Activated T-cell treated with anti-CD3 and anti-CD28 coated beads, Interleukin-2, amount 50 U/mL, for 24 hours (primary cell): ENCODE results near the gene HEPH.
A peak's percentile ranks its signal among the peaks of the same experiment; 100 is the strongest.
"Not testable (repeated sequence)": the region's sequence is repeated elsewhere in the genome, so short reads cannot be mapped to it uniquely, and the experiment has no call there.

Source experiments
- DNase-seq: peaks from one replicate; pipeline ENCODE4 v3.0.0-alpha.2; 2020
- H3K27ac Mint-ChIP-seq: 2 replicates; pipeline ENCODE4 v1.8.0; 2020; ENCODE audit warnings: mild to moderate bottlenecking, mixed read lengths
- H3K27me3 Mint-ChIP-seq: 2 replicates; pipeline ENCODE4 v1.8.0; 2020; ENCODE audit warnings: mixed read lengths
- H3K36me3 Mint-ChIP-seq: 2 replicates; pipeline ENCODE4 v1.8.0; 2020; ENCODE audit warnings: low read depth, mixed read lengths
- H3K4me1 Mint-ChIP-seq: 2 replicates; pipeline ENCODE4 v1.8.0; 2020; ENCODE audit warnings: low read depth, mixed read lengths
- H3K4me3 Mint-ChIP-seq: 2 replicates; pipeline ENCODE4 v1.8.0; 2020; ENCODE audit warnings: mild to moderate bottlenecking, moderate library complexity, mixed read lengths
- H3K9me3 Mint-ChIP-seq: 2 replicates; pipeline ENCODE4 v1.8.0; 2020; ENCODE audit warnings: mixed read lengths

Gene HEPH

DNA sequence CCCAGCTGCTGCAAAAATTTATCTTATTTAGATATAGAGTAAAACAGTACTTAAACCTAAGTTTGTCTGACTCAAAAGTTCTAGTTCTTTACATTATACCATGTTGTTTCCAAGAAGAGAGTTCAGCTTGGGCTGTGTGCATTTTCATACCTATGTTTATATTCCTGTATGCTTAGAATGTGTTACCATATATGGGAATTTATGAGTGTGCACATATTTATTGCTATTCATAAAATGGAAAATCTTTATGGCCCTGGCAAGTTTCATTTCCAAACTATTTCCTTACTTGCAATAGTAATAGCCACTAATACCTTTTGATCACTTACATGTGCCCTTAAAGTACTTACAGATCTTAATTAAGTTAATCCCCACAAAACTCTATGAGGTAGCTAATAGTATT is 2.6 kb downstream of the HEPH start:
- no peaks in the 10 kb centered on the region for H3K9me3 Mint-ChIP-seq
- H3K27me3 Mint-ChIP-seq, result peaks cover 27% of the 10 kb centered on the region
- H3K4me1 Mint-ChIP-seq, result no peaks in the 10 kb centered on the region
- H3K4me3 Mint-ChIP-seq, result no peak overlapping the region
- no peaks in the 10 kb centered on the region for H3K36me3 Mint-ChIP-seq
- DNase-seq, result no peak
- no peak overlapping the region for H3K27ac Mint-ChIP-seq

DNA sequence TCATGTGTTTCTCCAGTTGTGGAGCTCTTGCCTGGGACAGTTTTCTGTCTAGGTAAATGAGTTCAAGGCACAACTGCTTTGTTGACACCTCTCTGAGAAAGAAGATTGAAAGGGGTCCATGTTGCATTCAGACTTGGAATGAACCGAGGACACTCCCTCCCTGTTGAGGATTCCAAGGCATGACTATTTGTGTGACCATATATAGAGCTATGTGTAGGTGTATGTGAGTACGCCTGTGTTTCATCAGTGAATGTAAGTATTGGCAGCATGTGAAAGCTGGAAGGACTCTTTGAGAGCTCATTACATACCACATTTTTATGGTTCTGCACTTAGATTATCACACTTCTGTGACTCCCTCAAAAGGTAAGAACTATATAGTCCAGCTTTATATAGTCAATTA is 3.4 kb downstream of the HEPH start:
- no peaks in the 10 kb centered on the region for H3K9me3 Mint-ChIP-seq
- no peak overlapping the region for H3K27ac Mint-ChIP-seq
- no peaks in the 10 kb centered on the region for H3K4me1 Mint-ChIP-seq
- DNase-seq, result no peak
- peaks cover 25% of the 10 kb centered on the region for H3K27me3 Mint-ChIP-seq
- no peaks in the 10 kb centered on the region for H3K36me3 Mint-ChIP-seq
- no peak overlapping the region for H3K4me3 Mint-ChIP-seq

- DNase-seq, result no peak
- peaks cover 2% of the 10 kb centered on the region for H3K36me3 Mint-ChIP-seq
- H3K27me3 Mint-ChIP-seq, result peaks cover 15% of the 10 kb centered on the region
- no peak overlapping the region for H3K27ac Mint-ChIP-seq
- peaks cover 41% of the 10 kb centered on the region for H3K9me3 Mint-ChIP-seq
- no peak overlapping the region for H3K4me3 Mint-ChIP-seq
- H3K4me1 Mint-ChIP-seq, result no peaks in the 10 kb centered on the region
Observed at GRCh38 chrX:66176134-66176533, 12.1 kb downstream of the HEPH start.

- H3K9me3 Mint-ChIP-seq, result no peaks in the 10 kb centered on the region
- peaks cover 50% of the 10 kb centered on the region for H3K27me3 Mint-ChIP-seq
- H3K27ac Mint-ChIP-seq, result no peak overlapping the region
- H3K4me1 Mint-ChIP-seq, result peaks cover 7% of the 10 kb centered on the region
- H3K36me3 Mint-ChIP-seq, result no peaks in the 10 kb centered on the region
- H3K4me3 Mint-ChIP-seq, result no peak overlapping the region
- DNase-seq, result no peak
Observed at GRCh38 chrX:66191563-66191962, 27.5 kb downstream of the HEPH start.

DNA sequence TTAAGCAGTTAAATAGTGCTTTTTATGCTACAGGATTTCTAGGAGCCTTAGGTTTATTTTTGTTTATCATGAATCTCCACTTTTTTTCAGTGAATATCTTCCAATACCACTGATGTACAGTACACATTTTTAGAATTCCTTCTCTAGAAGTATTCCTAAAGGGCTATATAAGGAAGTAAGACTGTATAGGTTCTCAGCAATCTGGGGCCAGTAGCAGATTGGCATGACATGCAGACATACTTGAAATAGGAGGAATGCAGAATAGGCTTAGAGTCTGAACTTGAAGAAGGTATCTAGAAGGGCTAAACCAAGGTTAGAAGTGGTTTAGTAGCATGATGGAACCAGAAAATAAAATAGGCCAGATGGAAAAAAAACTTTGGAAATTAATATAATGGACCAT is 29.8 kb downstream of the HEPH start:
- Mint-ChIP-seq H3K4me1 (peaks cover 7% of the 10 kb centered on the region), H3K27ac (no peak overlapping the region), H3K9me3 (no peaks in the 10 kb centered on the region), H3K27me3 (peaks cover 40% of the 10 kb centered on the region), H3K4me3 (no peak overlapping the region), H3K36me3 (no peaks in the 10 kb centered on the region)
- no peak for DNase-seq

DNA sequence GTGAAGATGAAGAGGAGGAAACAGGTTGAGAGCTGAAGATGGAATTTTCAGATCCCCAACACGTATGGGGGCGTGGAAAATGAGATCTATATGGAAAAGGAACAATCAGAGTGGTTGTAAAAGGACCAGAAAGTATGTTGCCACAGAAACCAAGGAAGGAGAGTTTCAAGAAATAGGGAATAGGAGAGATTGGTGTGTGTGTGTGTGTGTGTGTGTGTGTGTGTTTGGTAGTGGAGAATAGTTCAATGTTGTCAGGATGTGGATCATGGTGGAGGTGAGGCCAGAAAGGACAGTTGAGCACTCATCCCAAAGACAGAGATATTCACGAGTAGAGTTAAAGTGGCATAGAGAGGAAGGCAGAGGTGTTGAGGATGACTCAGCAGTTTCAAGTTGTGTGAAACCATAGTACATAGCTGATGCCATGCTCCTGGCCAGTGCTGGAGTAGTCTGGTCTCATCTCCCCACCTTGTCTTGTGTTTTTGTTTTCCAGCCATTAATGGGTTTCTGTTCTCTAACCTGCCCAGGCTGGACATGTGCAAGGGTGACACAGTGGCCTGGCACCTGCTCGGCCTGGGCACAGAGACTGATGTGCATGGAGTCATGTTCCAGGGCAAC is 36.1 kb downstream of the HEPH start:
- Mint-ChIP-seq H3K27me3 (peaks cover 49% of the 10 kb centered on the region), H3K9me3 (no peaks in the 10 kb centered on the region), H3K36me3 (no peaks in the 10 kb centered on the region), H3K4me1 (peaks cover 26% of the 10 kb centered on the region), H3K27ac (peak overlapping the region; percentile 13), H3K4me3 (no peak overlapping the region)
- DNase-seq, result no peak

DNA sequence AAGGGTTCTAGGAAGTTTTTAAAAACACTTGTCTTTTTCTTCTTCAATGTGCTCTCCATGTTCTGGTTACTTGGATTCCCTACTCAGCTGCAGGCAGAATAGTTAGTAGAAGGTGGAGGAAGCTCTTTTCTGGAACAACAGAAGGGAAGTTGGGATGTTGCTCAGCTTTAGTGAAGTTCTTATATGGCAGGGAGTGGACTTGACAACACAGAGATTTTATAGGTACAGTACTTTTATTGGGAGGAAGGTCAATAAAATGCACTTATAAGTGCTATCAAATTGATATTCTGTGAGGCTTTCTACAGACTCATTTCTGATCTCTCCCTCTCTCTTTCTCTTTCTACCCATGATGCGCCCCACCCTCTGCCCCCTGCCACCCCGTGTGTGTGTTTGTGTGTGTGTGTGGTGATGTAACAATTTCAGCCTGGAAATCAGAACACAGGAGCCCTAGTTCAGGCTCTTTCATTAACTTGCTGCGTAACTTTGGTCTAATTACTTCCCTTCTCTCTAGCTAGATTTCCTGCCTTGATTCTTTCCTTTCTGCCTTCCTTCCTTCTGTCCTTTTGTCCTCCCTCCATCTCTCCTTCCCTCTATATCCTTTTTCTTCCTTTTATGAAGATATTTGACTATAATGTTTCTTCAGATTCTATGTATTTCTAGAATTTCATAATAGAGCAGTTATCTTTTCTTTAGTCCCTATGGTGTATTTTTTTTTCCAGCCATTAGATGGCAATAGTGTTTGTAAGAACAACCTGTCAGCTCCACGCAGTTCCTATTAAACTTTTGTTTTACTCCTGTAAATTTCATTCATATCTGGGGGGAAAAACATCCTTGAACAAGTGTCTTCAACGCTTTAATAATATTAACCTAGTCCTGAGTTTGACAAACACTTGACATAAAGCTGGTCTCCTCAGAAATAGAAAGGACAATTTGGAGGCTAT is 37.1 kb downstream of the HEPH start:
- Mint-ChIP-seq H3K9me3 (no peaks in the 10 kb centered on the region), H3K27me3 (peaks cover 46% of the 10 kb centered on the region), H3K4me3 (no peak overlapping the region), H3K27ac (no peak overlapping the region), H3K4me1 (peaks cover 26% of the 10 kb centered on the region), H3K36me3 (no peaks in the 10 kb centered on the region)
- DNase-seq, result no peak

GRCh38 chrX:66203114-66203513 is 39.1 kb downstream of the HEPH start:
- Mint-ChIP-seq H3K4me1 (peaks cover 26% of the 10 kb centered on the region), H3K4me3 (no peak overlapping the region), H3K27me3 (peaks cover 43% of the 10 kb centered on the region), H3K27ac (no peak overlapping the region), H3K9me3 (no peaks in the 10 kb centered on the region), H3K36me3 (no peaks in the 10 kb centered on the region)
- DNase-seq, result no peak

GRCh38 chrX:66221856-66222255 is 57.8 kb downstream of the HEPH start:
- Mint-ChIP-seq H3K4me1 (no peaks in the 10 kb centered on the region), H3K27ac (no peak overlapping the region), H3K36me3 (no peaks in the 10 kb centered on the region), H3K4me3 (no peak overlapping the region), H3K9me3 (no peaks in the 10 kb centered on the region), H3K27me3 (peaks cover 40% of the 10 kb centered on the region)
- no peak for DNase-seq

GRCh38 chrX:66232296-66232695 is 68.2 kb downstream of the HEPH start:
- Mint-ChIP-seq H3K27me3 (peaks cover 37% of the 10 kb centered on the region), H3K4me1 (no peaks in the 10 kb centered on the region)
- no peak for DNase-seq

DNA sequence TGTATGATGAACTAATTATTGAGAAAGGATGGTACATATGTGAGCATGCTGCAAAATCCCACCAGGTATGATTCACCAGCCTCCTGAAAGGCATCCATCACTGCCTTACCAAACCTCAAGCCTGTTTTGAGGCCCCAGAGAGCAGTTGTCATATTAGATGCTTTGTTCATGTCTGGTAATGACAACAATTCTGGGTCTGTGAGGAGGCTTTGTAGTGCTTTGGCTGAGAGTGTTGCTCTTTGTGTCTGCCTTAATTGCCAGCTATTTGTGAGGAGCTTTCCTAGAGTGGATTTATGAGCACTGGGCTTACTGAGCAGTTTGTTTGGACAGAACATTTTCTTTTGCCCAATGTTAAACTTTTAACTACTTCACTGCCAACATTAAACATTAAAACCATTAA is 69.2 kb downstream of the HEPH start:
- peaks cover 44% of the 10 kb centered on the region for H3K27me3 Mint-ChIP-seq
- no peaks in the 10 kb centered on the region for H3K4me1 Mint-ChIP-seq
- no peak overlapping the region for H3K4me3 Mint-ChIP-seq
- no peaks in the 10 kb centered on the region for H3K9me3 Mint-ChIP-seq
- H3K27ac Mint-ChIP-seq, result no peak overlapping the region
- no peaks in the 10 kb centered on the region for H3K36me3 Mint-ChIP-seq
- DNase-seq, result no peak

More at GRCh38 chrX:66232296-66232695, 68.2 kb downstream of the HEPH start:
- no peak overlapping the region for H3K4me3 Mint-ChIP-seq
- H3K9me3 Mint-ChIP-seq, result no peaks in the 10 kb centered on the region
- no peak overlapping the region for H3K27ac Mint-ChIP-seq
- H3K36me3 Mint-ChIP-seq, result no peaks in the 10 kb centered on the region

GRCh38 chrX:66233904-66234303 is 69.9 kb downstream of the HEPH start:
- DNase-seq, H3K36me3 Mint-ChIP-seq, H3K4me1 Mint-ChIP-seq, H3K4me3 Mint-ChIP-seq, H3K9me3 Mint-ChIP-seq, H3K27ac Mint-ChIP-seq: not testable (repeated sequence)
- H3K27me3 Mint-ChIP-seq, result peaks cover 44% of the 10 kb centered on the region

DNA sequence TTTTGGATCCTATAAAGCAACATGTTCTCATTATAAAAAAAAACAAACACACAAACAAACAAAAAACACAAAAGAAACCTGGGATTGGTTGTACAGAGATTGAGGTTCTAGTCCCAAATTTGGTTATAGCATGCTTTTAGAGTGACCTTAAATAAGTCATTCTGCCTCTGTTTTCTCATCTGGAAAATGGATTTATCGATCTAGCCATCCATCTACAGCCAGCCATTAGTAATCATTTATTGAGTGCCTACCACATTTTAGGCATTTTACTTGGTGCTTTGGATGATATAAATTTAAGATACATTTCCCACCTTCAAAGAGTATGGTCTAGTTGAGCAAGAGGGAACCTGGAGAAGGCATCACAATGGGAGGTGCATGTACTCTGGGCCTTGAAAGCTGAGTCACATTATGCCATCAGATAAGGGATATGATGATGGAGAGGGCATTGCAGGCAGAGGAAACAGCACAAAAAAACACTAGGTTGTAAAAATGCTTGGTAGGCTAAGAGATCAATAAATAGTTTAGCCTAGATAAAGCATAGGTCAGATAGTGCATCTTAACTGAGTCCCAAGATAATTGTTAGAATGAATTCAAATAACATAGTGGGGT is 91.4 kb downstream of the HEPH start:
- Mint-ChIP-seq H3K4me1 (no peaks in the 10 kb centered on the region), H3K27me3 (peaks cover 60% of the 10 kb centered on the region), H3K36me3 (no peaks in the 10 kb centered on the region), H3K4me3 (no peak overlapping the region), H3K27ac (no peak overlapping the region), H3K9me3 (no peaks in the 10 kb centered on the region)
- no peak for DNase-seq

- Mint-ChIP-seq H3K9me3 (no peaks in the 10 kb centered on the region), H3K4me3 (no peak overlapping the region), H3K4me1 (no peaks in the 10 kb centered on the region), H3K36me3 (no peaks in the 10 kb centered on the region), H3K27ac (no peak overlapping the region), H3K27me3 (peaks cover 53% of the 10 kb centered on the region)
- no peak for DNase-seq
Observed at GRCh38 chrX:66262807-66263206, 98.8 kb downstream of the HEPH start.
